HEK293 (cell line): ENCODE measurements around the gene MYLK.

ENCODE experiments used
- CTCF ChIA-PET: fragments of 350-600 bp; formaldehyde crosslinking; extraction: SDS; loops from one replicate; lab custom pipeline; 2021; ENCODE audit warnings: antibody characterized with exemption; lab: Yijun Ruan, JAX
- POLR2A ChIA-PET: fragments of 300-600 bp; formaldehyde crosslinking; extraction: SDS; loops from one replicate; lab custom pipeline; 2020; ENCODE audit warnings: antibody characterized with exemption, inconsistent platforms; lab: Yijun Ruan, JAX
- H3K27ac ChIP-seq: fragments of 200-500 bp; sonication (Bioruptor generic); 2 replicates; pipeline ENCODE4 v1.5.1; 2014; ENCODE audit warnings: low read depth, low read length, control low read depth, inconsistent platforms; ENCODE audit errors: extremely low read depth
- H3K36me3 ChIP-seq, 2 experiments: fragments of 200-500 bp in 1 of 2; sonication (Bioruptor generic) in 1 of 2; 1 replicate in 1 of 2; 2 replicates in 1 of 2; pipeline ENCODE4 v1.5.1; 2014 to 2017; ENCODE audit warnings: inconsistent platforms in 2 of 2, low read length in 2 of 2; ENCODE audit not compliant: control insufficient read depth in 2 of 2, insufficient read depth in 1 of 2
- H3K4me1 ChIP-seq: fragments of 200-500 bp; sonication (Bioruptor generic); 2 replicates; pipeline ENCODE4 v1.5.1; 2014; ENCODE audit warnings: mild to moderate bottlenecking, low read length, inconsistent platforms; ENCODE audit not compliant: control insufficient read depth, insufficient read depth
- H3K4me3 ChIP-seq: 2 replicates; pipeline ENCODE4 v1.5.1; 2011; ENCODE audit warnings: low read depth, mild to moderate bottlenecking, control low read depth, low read length, moderate library complexity
- H3K9me3 ChIP-seq: fragments of 200-500 bp; sonication (Bioruptor generic); 2 replicates; pipeline ENCODE4 v1.5.1; 2014; ENCODE audit warnings: low read depth, low read length, inconsistent platforms; ENCODE audit not compliant: control insufficient read depth, insufficient read depth
- HOXA7 ChIP-seq: sonication (generic); formaldehyde crosslinking; IDR thresholded peaks from 2 replicates; pipeline ENCODE4 v1.8.1; 2022; ENCODE audit warnings: missing genetic modification reagents, borderline replicate concordance
- HOXC10 ChIP-seq: sonication (generic); formaldehyde crosslinking; IDR thresholded peaks from 2 replicates; pipeline ENCODE4 v1.8.1; 2023; ENCODE audit warnings: mild to moderate bottlenecking, missing genetic modification reagents
- KLF8 ChIP-seq: fragments of 450-650 bp; formaldehyde crosslinking; IDR thresholded peaks from 2 replicates; pipeline ENCODE4 v1.5.1; 2016; ENCODE audit warnings: missing biosample characterization, missing genetic modification characterization
- KLF9 ChIP-seq: fragments of 450-650 bp; formaldehyde crosslinking; IDR thresholded peaks from 2 replicates; pipeline ENCODE4 v1.5.1; 2016; ENCODE audit warnings: missing biosample characterization, missing genetic modification characterization, low read depth
- ZBTB44 ChIP-seq: fragments of 450-650 bp; IDR thresholded peaks from 2 replicates; pipeline ENCODE4 v1.5.1; 2018; ENCODE audit warnings: missing biosample characterization, mild to moderate bottlenecking, missing genetic modification characterization
- ZNF202 ChIP-seq: fragments of 450-650 bp; formaldehyde crosslinking; IDR thresholded peaks from 2 replicates; pipeline ENCODE4 v1.5.1; 2016; ENCODE audit warnings: missing biosample characterization, missing genetic modification characterization, borderline replicate concordance
- ZNF280C ChIP-seq: fragments of 450-650 bp; formaldehyde crosslinking; IDR thresholded peaks from 2 replicates; pipeline ENCODE4 v1.5.1; 2016; ENCODE audit warnings: missing biosample characterization, missing genetic modification characterization
- ZNF280D ChIP-seq: fragments of 450-650 bp; formaldehyde crosslinking; IDR thresholded peaks from 2 replicates; pipeline ENCODE4 v1.5.1; 2016; ENCODE audit warnings: missing biosample characterization, missing genetic modification characterization
- ZNF292 ChIP-seq: fragments of 450-650 bp; formaldehyde crosslinking; IDR thresholded peaks from 2 replicates; pipeline ENCODE4 v1.5.1; 2016; ENCODE audit warnings: low read depth, missing biosample characterization, missing genetic modification characterization, borderline replicate concordance
- ZNF302 ChIP-seq: fragments of 450-650 bp; formaldehyde crosslinking; IDR thresholded peaks from 2 replicates; pipeline ENCODE4 v1.5.1; 2016; ENCODE audit warnings: missing biosample characterization, missing genetic modification characterization, low read depth
- ZNF354C ChIP-seq: fragments of 450-650 bp; formaldehyde crosslinking; IDR thresholded peaks from 2 replicates; pipeline ENCODE4 v1.5.1; 2016; ENCODE audit warnings: missing biosample characterization, missing genetic modification characterization, low read depth, borderline replicate concordance
- ZNF394 ChIP-seq: fragments of 450-650 bp; formaldehyde crosslinking; IDR thresholded peaks from 2 replicates; pipeline ENCODE4 v1.5.1; 2016; ENCODE audit warnings: missing biosample characterization, missing genetic modification characterization, mild to moderate bottlenecking, moderate library complexity, borderline replicate concordance
- ZNF398 ChIP-seq: fragments of 450-650 bp; formaldehyde crosslinking; IDR thresholded peaks from 2 replicates; pipeline ENCODE4 v1.5.1; 2017; ENCODE audit warnings: missing biosample characterization, missing genetic modification characterization
- ZNF510 ChIP-seq: fragments of 450-650 bp; formaldehyde crosslinking; IDR thresholded peaks from 2 replicates; pipeline ENCODE4 v1.5.1; 2018; ENCODE audit warnings: mild to moderate bottlenecking, missing genetic modification characterization, missing biosample characterization; ENCODE audit not compliant: insufficient replicate concordance
- ZNF707 ChIP-seq: fragments of 450-650 bp; formaldehyde crosslinking; IDR thresholded peaks from 2 replicates; pipeline ENCODE4 v1.5.1; 2016; ENCODE audit warnings: missing biosample characterization, missing genetic modification characterization
- ZNF776 ChIP-seq: fragments of 450-650 bp; formaldehyde crosslinking; IDR thresholded peaks from 2 replicates; pipeline ENCODE4 v1.5.0; 2017; ENCODE audit warnings: missing biosample characterization, missing genetic modification characterization, borderline replicate concordance
- TF ChIP-seq, protein P1 (sequence below): fragments of 450-650 bp; formaldehyde crosslinking; IDR thresholded peaks from 2 replicates; pipeline ENCODE4 v1.5.1; 2016; ENCODE audit warnings: missing biosample characterization, missing genetic modification characterization, borderline replicate concordance

Gene MYLK

GRCh38 chr3:123693584-123694190 lies 190.4 kb downstream of the MYLK start:
- Histone ChIP-seq H3K27ac (no peak overlapping the region), H3K4me3 (no peak overlapping the region), H3K36me3 (peaks cover 0 to 4% of the 10 kb centered on the region in 2 experiments; a peak in 1 of 3 replicates), H3K4me1 (no peaks in the 10 kb centered on the region), H3K9me3 (no peaks in the 10 kb centered on the region)
- CTCF ChIA-PET = no interaction called here
- POLR2A ChIA-PET = no interaction called here
- TF ChIP-seq ZNF292 (tag by site-specific recombination) (no peak), ZBTB44 (no peak), ZNF302 (tag by site-specific recombination) (no peak), KLF8 (tag by site-specific recombination) (no peak), ZNF398 (tag by site-specific recombination) (no peak), ZNF280D (tag by site-specific recombination) (no peak), HOXA7 (CRISPR knock-in tag) (no peak), ZNF202 (tag by site-specific recombination) (no peak), KLF9 (tag by site-specific recombination) (no peak), ZNF394 (no peak), HOXC10 (no peak), ZNF707 (no peak), ZNF354C (no peak), ZNF280C (tag by site-specific recombination) (no peak), ZNF510 (tag by site-specific recombination) (no peak), ZNF776 (no peak)

GRCh38 chr3:123692671-123693070 lies 191.5 kb downstream of the MYLK start:
- TF ChIP-seq, protein P1, sequence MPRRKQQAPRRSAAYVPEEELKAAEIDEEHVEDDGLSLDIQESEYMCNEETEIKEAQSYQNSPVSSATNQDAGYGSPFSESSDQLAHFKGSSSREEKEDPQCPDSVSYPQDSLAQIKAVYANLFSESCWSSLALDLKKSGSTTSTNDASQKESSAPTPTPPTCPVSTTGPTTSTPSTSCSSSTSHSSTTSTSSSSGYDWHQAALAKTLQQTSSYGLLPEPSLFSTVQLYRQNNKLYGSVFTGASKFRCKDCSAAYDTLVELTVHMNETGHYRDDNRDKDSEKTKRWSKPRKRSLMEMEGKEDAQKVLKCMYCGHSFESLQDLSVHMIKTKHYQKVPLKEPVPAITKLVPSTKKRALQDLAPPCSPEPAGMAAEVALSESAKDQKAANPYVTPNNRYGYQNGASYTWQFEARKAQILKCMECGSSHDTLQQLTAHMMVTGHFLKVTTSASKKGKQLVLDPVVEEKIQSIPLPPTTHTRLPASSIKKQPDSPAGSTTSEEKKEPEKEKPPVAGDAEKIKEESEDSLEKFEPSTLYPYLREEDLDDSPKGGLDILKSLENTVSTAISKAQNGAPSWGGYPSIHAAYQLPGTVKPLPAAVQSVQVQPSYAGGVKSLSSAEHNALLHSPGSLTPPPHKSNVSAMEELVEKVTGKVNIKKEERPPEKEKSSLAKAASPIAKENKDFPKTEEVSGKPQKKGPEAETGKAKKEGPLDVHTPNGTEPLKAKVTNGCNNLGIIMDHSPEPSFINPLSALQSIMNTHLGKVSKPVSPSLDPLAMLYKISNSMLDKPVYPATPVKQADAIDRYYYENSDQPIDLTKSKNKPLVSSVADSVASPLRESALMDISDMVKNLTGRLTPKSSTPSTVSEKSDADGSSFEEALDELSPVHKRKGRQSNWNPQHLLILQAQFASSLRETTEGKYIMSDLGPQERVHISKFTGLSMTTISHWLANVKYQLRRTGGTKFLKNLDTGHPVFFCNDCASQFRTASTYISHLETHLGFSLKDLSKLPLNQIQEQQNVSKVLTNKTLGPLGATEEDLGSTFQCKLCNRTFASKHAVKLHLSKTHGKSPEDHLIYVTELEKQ (tag by site-specific recombination) = no peak
- Histone ChIP-seq H3K4me1 (no peaks in the 10 kb centered on the region), H3K36me3 (peaks cover 0 to 4% of the 10 kb centered on the region in 2 experiments; a peak in 1 of 3 replicates), H3K9me3 (no peaks in the 10 kb centered on the region), H3K4me3 (no peak overlapping the region), H3K27ac (no peak overlapping the region)
- ChIA-PET CTCF (interaction anchor here (1.0 kb wide), 1 partner anchor 40 kb away, joined by 4 read pairs; no protein-coding TSS in a partner anchor), POLR2A (no interaction called here)
